K562 (cell line): ENCODE measurements around the gene KMT5C.
A peak's percentile ranks its signal among the peaks of the same experiment; 100 is the strongest.

Experiments
- CREBBP ChIP-seq: IDR thresholded peaks from one replicate; pipeline ENCODE4 v1.6.1; 2012; ENCODE audit warnings: low read depth, mild to moderate bottlenecking, control low read depth, inconsistent platforms, low read length
- CSDE1 ChIP-seq, 2 experiments: fragments of 450-650 bp; IDR thresholded peaks; 2 replicates each; pipeline ENCODE4 v1.6.1; 2016; ENCODE audit warnings: mild to moderate bottlenecking in 1 of 2
- CTCF ChIP-seq, 3 experiments: IDR thresholded peaks in 2 of 3; conservative IDR thresholded peaks in 1 of 3; 2 replicates each; pipeline ENCODE4 v1.5.1; 2011 to 2012; ENCODE audit warnings: low read length in 3 of 3, mild to moderate bottlenecking in 3 of 3, control low read depth in 2 of 3, improper control_type of control experiment in 1 of 3, inconsistent platforms in 1 of 3, low read depth in 1 of 3, mixed read lengths in 1 of 3, moderate library complexity in 1 of 3; ENCODE audit not compliant: insufficient read depth in 2 of 3
- FOSL1 ChIP-seq: fragments of 200-800 bp; sonication (Bioruptor generic); conservative IDR thresholded peaks from 2 replicates; pipeline ENCODE4 v1.6.1; 2016; ENCODE audit warnings: missing genetic modification characterization, missing compliant biosample characterization
- HOXB6 ChIP-seq: fragments of 250-450 bp; sonication (Bioruptor Pico); IDR thresholded peaks from 2 replicates; pipeline ENCODE4 v1.5.1; 2022; ENCODE audit warnings: mild to moderate bottlenecking, borderline replicate concordance
- POLR2AphosphoS5 ChIP-seq: IDR thresholded peaks from 2 replicates; pipeline ENCODE4 v1.6.1; 2011; ENCODE audit warnings: mild to moderate bottlenecking, low read depth, low read length, moderate library complexity; ENCODE audit not compliant: control insufficient read depth, insufficient read depth
- POU5F1 ChIP-seq: fragments of 150-350 bp; IDR thresholded peaks from 2 replicates; pipeline ENCODE4 v1.6.1; 2014; ENCODE audit warnings: borderline replicate concordance, low read length, low read depth, mild to moderate bottlenecking; ENCODE audit not compliant: partially characterized antibody
- SRSF1 ChIP-seq: fragments of 200-400 bp; formaldehyde crosslinking; IDR thresholded peaks from 2 replicates; pipeline ENCODE4 v1.6.1; 2017; ENCODE audit warnings: mild to moderate bottlenecking, low read depth, low read length, moderate library complexity
- TCF7L2 ChIP-seq: fragments of 150-350 bp; IDR thresholded peaks from 2 replicates; pipeline ENCODE4 v1.6.1; 2016; ENCODE audit warnings: low read depth, mild to moderate bottlenecking, low read length, moderate library complexity
- ZNF24 ChIP-seq: fragments of 450-650 bp; IDR thresholded peaks from 2 replicates; pipeline ENCODE4 v1.6.1; 2016

- TF ChIP-seq TCF7L2, result no peak
- no peak for TF ChIP-seq POU5F1
- TF ChIP-seq CTCF (IDR thresholded peaks at IDR 0.05 in 2 of 3, conservative IDR thresholded peaks at IDR 0.05 in 1 of 3; ENCODE audit: insufficient read depth in 2 of 3, low read depth in 1 of 3, low read length in 3 of 3), result no peak
- TF ChIP-seq ZNF24, result no peak
- no peak for TF ChIP-seq HOXB6
- no peak for TF ChIP-seq CREBBP
- no peak for TF ChIP-seq FOSL1
- no peak for TF ChIP-seq CSDE1 (IDR thresholded peaks at IDR 0.05)
- no peak for TF ChIP-seq SRSF1
- TF ChIP-seq POLR2AphosphoS5, result peak; percentile 85
These were observed 460 bp downstream of the KMT5C start for GRCh38 chr19:55339889-55340783.
